ENCODE data around the gene SIT1.
"Not testable (repeated sequence)": the region's sequence is repeated elsewhere in the genome, so short reads cannot be mapped to it uniquely, and the experiment has no call there.

Gene SIT1

GRCh38 chr9:35636135-35636876 is 14.4 kb downstream of the SIT1 start:
- no peak for DNase-seq

- no peak for DNase-seq
These were observed 15.0 kb downstream of the SIT1 start for GRCh38 chr9:35635730-35636129.

- DNase-seq = no peak
These were observed 21.1 kb downstream of the SIT1 start for GRCh38 chr9:35629597-35629996.

- no peak for DNase-seq
These were observed 22.2 kb downstream of the SIT1 start for GRCh38 chr9:35628389-35628991.

- no peak for DNase-seq
These were observed 23.2 kb downstream of the SIT1 start for GRCh38 chr9:35627575-35627974.

- DNase-seq = no peak
These were observed 31.0 kb downstream of the SIT1 start for GRCh38 chr9:35619800-35620158.

GRCh38 chr9:35618854-35619799 is 31.6 kb downstream of the SIT1 start:
- DNase-seq = peak; percentile 22

- no peak for DNase-seq
These were observed 32.4 kb downstream of the SIT1 start, which contains the start of gene CD72 for GRCh38 chr9:35618325-35618727. Gene CD72, minus strand, starts transcription at chr9:35618413. Its CDS starts 110 bp downstream, at chr9:35618303.

- no peak for DNase-seq
These were observed 33.2 kb downstream of the SIT1 start for GRCh38 chr9:35617548-35617947.

- DNase-seq = peak; percentile 82
These were observed 33.9 kb downstream of the SIT1 start for GRCh38 chr9:35616681-35617459.

GRCh38 chr9:35615981-35616680 is 34.6 kb downstream of the SIT1 start:
- DNase-seq = no peak

- no peak for DNase-seq
These were observed 37.9 kb downstream of the SIT1 start for GRCh38 chr9:35612843-35613242.

- DNase-seq = not testable (repeated sequence)
These were observed 38.7 kb downstream of the SIT1 start for GRCh38 chr9:35612066-35612465.

GRCh38 chr9:35611230-35611797 is 39.4 kb downstream of the SIT1 start:
- peak; percentile 72 for DNase-seq

- no peak for DNase-seq
These were observed 40.9 kb downstream of the SIT1 start for GRCh38 chr9:35609820-35610163.

GRCh38 chr9:35609001-35609819 is 41.5 kb downstream of the SIT1 start:
- no peak for DNase-seq

GRCh38 chr9:35608221-35608620 is 42.5 kb downstream of the SIT1 start:
- DNase-seq = no peak

- no peak for DNase-seq
These were observed 44.0 kb downstream of the SIT1 start for GRCh38 chr9:35606726-35607125.

- no peak for DNase-seq
These were observed 44.6 kb downstream of the SIT1 start for GRCh38 chr9:35606138-35606504.

GRCh38 chr9:35605351-35606137 is 45.2 kb downstream of the SIT1 start:
- peak; percentile 50 for DNase-seq

All from CD4-positive, alpha-beta T cell treated with Interleukin-17A for 4 hours (primary cell).